HG03432 (cell line): ENCODE measurements around the gene LAMB1.

ENCODE experiments used
- ATAC-seq: cut with Tn5 transposase; IDR thresholded peaks from one replicate; pipeline ENCODE4 v1.9.1; 2021; ENCODE audit warnings: mild to moderate bottlenecking, moderate library complexity; ENCODE audit not compliant: unreplicated experiment

LAMB1 gene

GRCh38 chr7:107999779-108000560, 3.0 kb downstream of the LAMB1 start:
- ATAC-seq, result no peak

GRCh38 chr7:107998660-107999480, 4.1 kb downstream of the LAMB1 start:
- no peak for ATAC-seq

DNA sequence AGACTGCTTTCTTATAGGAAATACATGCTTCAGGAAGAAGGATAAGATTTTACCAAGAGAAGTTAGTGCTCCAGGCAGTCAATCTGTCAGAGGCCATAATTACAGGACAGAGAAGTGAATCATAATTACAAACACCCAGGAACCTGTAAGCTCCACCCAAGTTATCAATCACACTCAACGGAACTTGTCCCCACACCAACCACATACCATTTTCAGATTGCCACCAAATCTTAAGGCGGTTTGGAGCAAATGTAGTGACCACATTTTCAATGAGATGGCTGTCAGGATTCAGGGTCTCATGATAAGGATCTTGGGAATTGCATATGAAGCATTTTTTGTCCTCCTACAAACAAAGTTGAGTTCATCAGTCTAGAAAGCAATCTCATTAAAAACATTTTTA, 4.8 kb downstream of the LAMB1 start:
- no peak for ATAC-seq

DNA sequence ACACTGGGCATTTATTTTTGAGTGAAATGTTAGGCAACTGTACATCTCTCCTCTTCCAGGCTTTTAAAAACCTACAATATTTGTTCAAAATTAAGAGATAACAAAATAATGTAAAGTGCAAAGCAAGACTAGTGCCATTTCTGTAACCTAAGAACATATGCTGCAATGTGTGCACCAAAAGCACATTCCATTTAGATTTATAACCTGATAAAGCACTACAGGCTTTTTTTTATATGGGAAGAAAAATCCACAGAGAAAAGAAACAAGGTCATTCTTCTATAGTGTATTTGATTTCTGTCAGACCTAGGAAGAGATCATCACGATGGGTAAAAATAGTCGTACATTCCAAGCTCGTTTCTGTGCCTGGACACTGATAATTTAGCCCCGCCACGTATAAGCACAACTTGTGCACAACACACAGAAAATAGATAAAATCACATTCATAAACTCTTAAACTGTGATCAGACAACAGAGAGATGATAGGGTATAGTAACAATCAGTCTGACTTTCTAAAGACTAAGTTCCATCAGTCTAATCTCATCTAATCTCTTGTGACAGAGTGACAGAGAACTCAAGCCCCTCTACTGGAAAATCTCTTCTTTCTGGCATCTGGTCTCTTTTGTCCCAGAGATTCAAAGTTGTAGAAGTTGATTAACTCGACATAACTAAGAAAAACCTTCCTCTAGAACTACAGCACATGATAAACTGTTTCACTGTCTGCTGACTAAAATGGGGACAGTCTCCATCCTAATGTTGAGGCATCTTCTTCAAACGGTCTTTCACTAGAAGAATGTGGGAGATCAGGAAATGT, 6.7 kb downstream of the LAMB1 start:
- no peak for ATAC-seq

- ATAC-seq, result no peak
Observed at GRCh38 chr7:107995184-107996071, 7.5 kb downstream of the LAMB1 start.

- ATAC-seq, result no peak
Observed at GRCh38 chr7:107994421-107995030, 8.4 kb downstream of the LAMB1 start.

DNA sequence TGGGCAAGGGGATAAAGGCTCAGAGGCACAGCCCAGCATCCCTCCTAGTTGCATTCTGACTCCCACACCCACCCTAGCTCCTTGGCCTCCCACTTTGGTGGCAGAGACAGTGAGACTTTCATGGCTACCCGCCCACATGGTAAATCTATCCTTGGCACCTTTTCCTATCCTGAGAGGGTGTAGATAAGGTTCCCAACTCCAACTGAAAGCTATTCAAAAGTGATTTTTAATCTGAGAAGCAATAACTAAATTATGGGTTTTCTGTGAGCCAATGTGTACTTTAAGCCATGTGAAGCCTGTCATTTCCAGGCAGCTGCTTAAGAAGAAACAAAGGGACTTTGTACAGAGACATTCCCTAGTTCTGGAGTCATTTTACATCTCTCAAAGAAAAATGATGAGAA, 9.1 kb downstream of the LAMB1 start:
- no peak for ATAC-seq

DNA sequence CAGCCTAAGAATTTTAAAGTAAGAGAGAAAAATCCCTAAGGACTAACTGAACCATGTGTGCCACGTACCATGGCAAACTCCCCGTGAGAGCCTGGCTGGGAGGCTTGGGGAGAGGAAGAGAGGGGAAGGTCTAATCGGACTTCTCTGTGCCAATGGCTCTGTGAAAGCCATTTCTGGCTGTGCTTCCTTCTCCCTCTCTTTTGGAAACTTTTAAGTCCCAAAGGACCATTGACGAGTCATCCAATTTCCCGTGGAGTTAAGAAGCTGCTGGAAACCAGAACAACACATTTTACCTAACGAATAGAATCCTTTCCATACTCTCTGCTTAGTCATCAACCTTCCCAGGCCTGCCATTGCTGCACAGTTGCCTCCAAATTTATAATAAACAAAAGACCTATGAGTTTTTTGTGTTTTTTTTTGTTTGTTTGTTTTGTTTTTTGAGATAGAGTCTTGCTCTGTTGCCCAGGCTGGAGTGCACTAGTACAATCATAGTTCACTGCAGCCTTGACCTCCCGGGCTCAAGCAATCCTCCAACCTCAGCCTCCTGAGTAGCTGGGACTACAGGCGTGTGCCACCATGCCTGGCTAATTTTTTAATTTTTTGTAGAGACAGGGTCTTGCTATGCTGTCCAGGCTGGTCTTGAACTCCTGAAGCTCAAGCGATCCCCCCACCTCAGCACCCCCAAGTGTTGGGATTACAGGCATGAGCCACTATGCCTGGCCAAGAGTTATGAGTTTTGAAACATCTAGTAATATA, 13.2 kb downstream of the LAMB1 start:
- ATAC-seq, result no peak

- ATAC-seq, result no peak
Observed at GRCh38 chr7:107982918-107983389, 20.0 kb downstream of the LAMB1 start.

- ATAC-seq, result no peak
Observed at GRCh38 chr7:107982042-107982840, 20.7 kb downstream of the LAMB1 start.

GRCh38 chr7:107981466-107981865, 21.5 kb downstream of the LAMB1 start:
- no peak for ATAC-seq

GRCh38 chr7:107980671-107981190, 22.2 kb downstream of the LAMB1 start:
- no peak for ATAC-seq

DNA sequence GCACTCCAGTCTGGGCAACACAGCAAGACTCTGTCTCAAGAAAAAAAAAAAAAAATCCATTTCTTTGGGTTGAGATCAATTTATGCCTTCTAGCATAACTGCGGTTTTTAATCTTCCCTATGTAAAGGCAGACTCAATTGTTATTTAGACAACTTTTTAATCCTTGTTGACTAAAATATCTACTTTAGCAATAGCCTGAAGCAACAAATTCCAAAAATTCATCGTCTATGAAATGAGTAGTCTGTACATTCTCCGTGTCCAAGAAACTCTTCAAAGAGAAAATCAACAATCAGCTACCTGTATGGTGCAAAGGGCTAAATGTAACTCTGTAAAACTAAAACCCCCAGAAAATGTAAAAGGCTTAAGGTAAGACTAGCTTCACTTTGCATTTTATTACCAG, 22.8 kb downstream of the LAMB1 start:
- no peak for ATAC-seq

DNA sequence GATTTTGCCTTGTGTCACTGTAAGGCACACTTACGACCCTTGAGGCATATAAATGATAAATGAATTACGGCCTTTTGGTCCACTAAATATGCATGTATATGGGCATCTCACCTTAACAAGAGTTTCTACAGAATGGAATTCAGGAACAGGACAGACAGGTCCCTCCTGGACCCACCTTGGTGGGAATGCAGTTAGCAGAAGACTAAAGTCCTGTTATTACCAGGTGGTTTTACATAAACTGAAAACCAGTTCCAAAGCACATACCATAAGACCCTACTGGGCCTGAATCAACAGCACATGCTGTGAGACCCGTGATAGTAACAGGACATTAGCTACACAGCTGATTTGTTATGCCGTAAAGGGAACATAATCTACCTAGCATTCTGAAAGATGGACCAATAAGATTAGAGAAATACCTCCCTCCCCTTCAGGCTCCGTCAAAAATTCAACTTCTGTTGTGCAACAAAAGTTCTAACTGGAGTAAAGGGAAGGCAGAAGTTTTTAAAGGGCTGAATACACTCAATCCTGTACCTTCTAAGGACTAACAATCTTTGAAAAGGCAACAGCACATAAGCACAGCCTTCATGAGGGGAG, 24.0 kb downstream of the LAMB1 start:
- ATAC-seq, result no peak

DNA sequence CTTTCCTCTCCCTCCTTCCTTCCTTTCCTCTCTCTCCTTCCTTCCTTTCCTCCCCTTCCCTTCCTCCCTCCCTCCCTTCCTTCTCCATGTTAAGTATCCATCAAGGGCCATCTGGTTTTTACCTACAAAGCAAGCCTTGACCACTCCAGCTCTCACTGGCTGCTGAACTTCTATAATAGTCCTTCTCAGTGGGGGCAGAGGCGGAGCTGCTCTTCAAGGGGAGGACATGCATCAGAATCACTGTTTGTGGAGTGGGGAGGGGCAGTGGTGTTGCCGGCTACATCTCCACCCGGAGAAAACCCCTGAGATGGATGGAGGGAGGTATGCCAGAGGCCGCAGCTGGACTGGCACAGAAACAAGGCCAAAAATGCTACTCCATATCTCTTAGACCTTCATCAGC, 25.9 kb downstream of the LAMB1 start:
- no peak for ATAC-seq

DNA sequence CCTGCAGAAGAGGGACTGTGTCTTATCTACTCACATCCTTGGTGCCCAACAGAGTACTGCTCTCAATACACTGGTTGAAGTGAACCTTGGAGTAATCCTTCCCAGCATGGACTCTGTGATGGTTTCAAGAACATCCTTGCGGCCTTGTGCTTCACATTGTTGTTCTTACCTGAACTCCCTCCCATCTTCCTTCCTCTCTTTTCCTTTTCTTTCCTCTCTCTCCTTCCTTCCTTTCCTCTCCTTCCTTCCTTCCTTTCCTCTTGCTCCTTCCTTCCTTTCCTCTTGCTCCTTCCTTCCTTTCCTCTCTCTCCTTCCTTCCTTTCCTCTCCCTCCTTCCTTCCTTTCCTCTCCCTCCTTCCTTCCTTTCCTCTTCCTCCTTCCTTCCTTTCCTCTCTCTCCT, 26.3 kb downstream of the LAMB1 start:
- no peak for ATAC-seq

GRCh38 chr7:107975394-107976013, 27.5 kb downstream of the LAMB1 start:
- no peak for ATAC-seq
